ENCODE data around the gene PPP1R3C. TPM values are rescaled to one million over a fixed set of nuclear protein-coding genes. Genes with fewer than 3 reads are reported as not detected.

Gene PPP1R3C
- 141 TPM for total RNA-seq

DNA sequence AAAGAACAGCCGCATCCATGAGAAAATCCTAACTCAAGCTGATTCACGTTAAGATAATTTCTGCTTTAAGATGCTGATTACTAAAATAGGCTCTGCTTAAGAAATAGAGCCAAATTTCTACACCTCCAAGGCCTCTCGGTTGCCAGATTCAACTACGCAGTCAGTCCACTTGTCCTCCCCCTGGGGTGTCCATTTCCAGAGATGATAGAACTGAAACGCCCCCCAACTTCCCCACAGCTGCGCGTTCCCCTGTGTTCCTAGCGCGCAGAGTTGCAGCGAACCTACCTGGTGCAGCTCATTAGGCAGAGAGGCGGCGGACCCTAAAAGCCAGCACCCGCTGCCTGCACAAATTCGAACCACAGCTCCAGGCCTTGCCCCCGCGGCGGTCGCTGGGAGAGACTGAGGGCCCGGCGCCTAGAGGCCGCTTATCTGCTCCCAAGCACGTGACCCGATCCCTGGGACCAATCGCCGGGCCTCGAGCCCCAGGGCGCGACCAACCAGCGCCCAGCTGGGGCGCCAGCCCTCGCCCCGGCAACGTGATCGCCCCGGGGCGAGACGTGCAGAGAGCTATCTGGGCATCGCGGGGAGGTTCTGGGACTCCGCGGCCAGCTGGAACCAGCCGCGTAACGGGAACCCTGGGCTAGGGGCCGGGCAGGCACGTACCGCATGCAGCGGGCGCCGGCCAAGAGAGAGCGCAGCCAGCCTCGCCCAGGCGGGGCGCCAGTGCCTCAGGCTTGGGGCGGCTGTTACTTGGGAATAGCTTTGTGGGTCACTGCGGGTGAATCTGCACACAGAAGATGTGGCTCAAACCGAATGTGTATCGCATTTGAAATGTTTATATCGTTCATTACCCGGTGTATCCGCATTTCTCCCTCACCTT is at the start of gene PPP1R3C:
PPP1R3C (minus strand) TSS at position 401 of the 880 bp plus-strand sequence; CDS start at position 299, 102 bp downstream.

Other genes starting within 250 kb of the PPP1R3C start
- 27.1 TPM for gene HECTD2, start 222.7 kb downstream of the PPP1R3C start, total RNA-seq
- 58.8 TPM for gene TNKS2, start 165.4 kb upstream of the PPP1R3C start, total RNA-seq